Parathyroid adenoma (tissue), 2 donors: Measurements from ENCODE around the gene CACNB2.

Experiments used
- H2AFZ ChIP-seq: fragments of 300-600 bp; sonication (generic); one replicate; pipeline ENCODE4 v1.7.0; 2017; ENCODE audit warnings: antibody characterized with exemption, mild to moderate bottlenecking
- H3K27ac ChIP-seq: fragments of 300-600 bp; sonication (generic); one replicate; pipeline ENCODE4 v1.7.0; 2017
- H3K27me3 ChIP-seq: fragments of 300-600 bp; sonication (generic); one replicate; pipeline ENCODE4 v1.7.0; 2017; ENCODE audit warnings: low read length; ENCODE audit not compliant: control insufficient read depth, insufficient read depth
- H3K36me3 ChIP-seq: fragments of 300-600 bp; sonication (generic); one replicate; pipeline ENCODE4 v1.7.0; 2017; ENCODE audit warnings: low read length; ENCODE audit not compliant: control insufficient read depth, insufficient read depth
- H3K4me1 ChIP-seq: fragments of 300-600 bp; sonication (generic); one replicate; pipeline ENCODE4 v1.7.0; 2017; ENCODE audit warnings: control low read depth
- H3K4me2 ChIP-seq: fragments of 300-600 bp; sonication (generic); one replicate; pipeline ENCODE4 v1.7.0; 2017; ENCODE audit warnings: low read length
- H3K4me3 ChIP-seq: fragments of 300-600 bp; sonication (generic); one replicate; pipeline ENCODE4 v1.7.0; 2017; ENCODE audit warnings: low read depth, low read length
- H3K79me2 ChIP-seq: fragments of 300-600 bp; sonication (generic); one replicate; pipeline ENCODE4 v1.7.0; 2017; ENCODE audit warnings: control low read depth
- H3K9ac ChIP-seq: fragments of 300-600 bp; sonication (generic); one replicate; pipeline ENCODE4 v1.7.0; 2017; ENCODE audit warnings: mild to moderate bottlenecking
- H3K9me3 ChIP-seq: fragments of 300-600 bp; sonication (generic); one replicate; pipeline ENCODE4 v1.7.0; 2017; ENCODE audit warnings: low read length; ENCODE audit not compliant: control insufficient read depth
- CTCF ChIP-seq: fragments of 300-600 bp; sonication (generic); IDR thresholded peaks from one replicate; pipeline ENCODE4 v1.7.0; 2017; ENCODE audit warnings: antibody characterized with exemption, mild to moderate bottlenecking
- donor health status: primary hyperparathyroidism.

The CACNB2 gene

GRCh38 chr10:18409599-18410397, 269.6 kb downstream of the CACNB2 start:
- H3K4me2 ChIP-seq: no peak overlapping the region

GRCh38 chr10:18414061-18414460, 273.8 kb downstream of the CACNB2 start:
- no peak for TF ChIP-seq CTCF
- H3K9me3 ChIP-seq: no peaks in the 10 kb centered on the region
- H3K36me3 ChIP-seq: no peaks in the 10 kb centered on the region
- no peaks in the 10 kb centered on the region for H3K79me2 ChIP-seq
- H3K4me3 ChIP-seq: no peak overlapping the region
- no peak overlapping the region for H3K4me2 ChIP-seq
- H3K27me3 ChIP-seq: no peaks in the 10 kb centered on the region
- no peak overlapping the region for H2AFZ ChIP-seq
- no peaks in the 10 kb centered on the region for H3K4me1 ChIP-seq
- no peak overlapping the region for H3K27ac ChIP-seq
- H3K9ac ChIP-seq: no peak overlapping the region

More at GRCh38 chr10:18409599-18410397, 269.6 kb downstream of the CACNB2 start:
- H3K36me3 ChIP-seq: no peaks in the 10 kb centered on the region
- TF ChIP-seq CTCF: no peak
- H2AFZ ChIP-seq: no peak overlapping the region
- no peaks in the 10 kb centered on the region for H3K4me1 ChIP-seq
- H3K79me2 ChIP-seq: no peaks in the 10 kb centered on the region
- H3K27ac ChIP-seq: no peak overlapping the region
- H3K9ac ChIP-seq: no peak overlapping the region
- H3K9me3 ChIP-seq: no peaks in the 10 kb centered on the region
- H3K27me3 ChIP-seq: no peaks in the 10 kb centered on the region
- no peak overlapping the region for H3K4me3 ChIP-seq

DNA sequence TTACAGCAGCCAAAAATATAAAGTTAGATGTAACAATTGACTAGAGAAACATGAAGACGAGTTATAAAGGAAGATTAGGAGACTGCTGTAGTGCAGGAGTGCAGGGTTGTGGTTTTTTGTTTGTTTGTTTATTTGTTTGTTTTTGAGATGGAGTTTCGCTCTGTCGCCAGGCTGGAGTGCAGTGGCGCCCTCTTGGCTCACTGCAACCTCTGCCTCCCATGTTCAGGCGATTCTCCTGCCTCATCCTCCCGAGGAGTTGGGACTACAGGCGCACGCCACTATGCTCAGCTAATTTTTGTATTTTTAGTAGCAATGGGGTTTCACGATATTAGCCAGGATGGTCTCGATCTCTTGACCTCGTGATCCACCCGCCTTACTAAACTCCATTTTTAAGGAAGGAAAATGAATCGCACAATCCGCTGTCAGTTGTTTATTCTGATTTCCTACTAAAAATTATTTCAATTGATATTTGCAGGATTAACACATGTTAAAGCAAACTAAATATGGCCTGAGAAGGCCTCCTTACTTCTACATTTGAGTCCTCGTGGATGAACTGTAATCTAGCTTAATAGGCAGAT, 277.8 kb downstream of the CACNB2 start:
- no peak overlapping the region for H3K4me3 ChIP-seq
- no peak overlapping the region for H3K4me2 ChIP-seq
- no peak overlapping the region for H2AFZ ChIP-seq
- H3K79me2 ChIP-seq: no peaks in the 10 kb centered on the region
- no peak overlapping the region for H3K9ac ChIP-seq
- no peak overlapping the region for H3K27ac ChIP-seq
- no peak for TF ChIP-seq CTCF
- H3K27me3 ChIP-seq: no peaks in the 10 kb centered on the region
- no peaks in the 10 kb centered on the region for H3K36me3 ChIP-seq
- no peaks in the 10 kb centered on the region for H3K9me3 ChIP-seq
- no peaks in the 10 kb centered on the region for H3K4me1 ChIP-seq

DNA sequence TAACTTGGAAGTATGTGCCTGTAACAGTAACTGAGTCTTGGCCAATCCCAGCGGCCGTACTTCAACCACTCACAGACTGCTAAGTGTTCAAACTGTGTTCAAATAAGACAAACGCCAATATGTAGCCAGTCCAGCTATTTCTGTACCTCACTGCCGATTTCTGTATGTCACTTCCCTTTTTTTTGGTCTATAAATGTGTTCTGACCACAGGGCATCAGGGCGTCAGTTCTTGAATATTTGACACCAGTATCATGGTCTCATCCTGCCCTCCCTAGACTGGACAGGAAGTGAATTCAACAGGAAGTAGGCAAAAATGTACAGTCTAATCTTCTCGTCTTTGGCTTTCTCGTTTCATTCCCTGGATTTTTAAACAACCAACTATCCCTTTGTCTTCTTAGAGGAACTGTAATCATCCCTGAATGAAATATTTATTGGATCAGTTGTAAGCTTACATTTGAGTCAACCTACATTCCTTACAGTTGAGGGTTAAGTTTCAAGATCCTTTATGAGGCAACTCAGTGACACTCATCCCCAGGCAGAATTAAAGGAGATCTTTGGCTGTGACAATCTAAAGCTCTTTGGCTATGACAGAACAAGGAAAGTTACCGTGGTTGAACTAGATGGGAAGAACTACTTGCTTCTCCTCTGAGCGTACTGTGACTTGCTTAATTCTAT, 278.5 kb downstream of the CACNB2 start:
- no peak for TF ChIP-seq CTCF
- no peak overlapping the region for H3K27ac ChIP-seq
- no peak overlapping the region for H3K4me2 ChIP-seq
- no peak overlapping the region for H2AFZ ChIP-seq
- H3K9me3 ChIP-seq: no peaks in the 10 kb centered on the region
- no peak overlapping the region for H3K4me3 ChIP-seq
- H3K9ac ChIP-seq: no peak overlapping the region
- no peaks in the 10 kb centered on the region for H3K4me1 ChIP-seq
- H3K36me3 ChIP-seq: no peaks in the 10 kb centered on the region
- no peaks in the 10 kb centered on the region for H3K27me3 ChIP-seq
- H3K79me2 ChIP-seq: no peaks in the 10 kb centered on the region
